Activated T-cell treated with anti-CD3 and anti-CD28 coated beads, Interleukin-2, amount 50 U/mL, for 48 hours (primary cell): Measurements from ENCODE around the gene STARD3NL.
"Not testable (repeated sequence)": the region's sequence is repeated elsewhere in the genome, so short reads cannot be mapped to it uniquely, and the experiment has no call there.

Source experiments
- DNase-seq, 2 experiments: peaks; one replicate each; pipeline ENCODE4 v3.0.0-alpha.2; 2020

Gene STARD3NL

DNA sequence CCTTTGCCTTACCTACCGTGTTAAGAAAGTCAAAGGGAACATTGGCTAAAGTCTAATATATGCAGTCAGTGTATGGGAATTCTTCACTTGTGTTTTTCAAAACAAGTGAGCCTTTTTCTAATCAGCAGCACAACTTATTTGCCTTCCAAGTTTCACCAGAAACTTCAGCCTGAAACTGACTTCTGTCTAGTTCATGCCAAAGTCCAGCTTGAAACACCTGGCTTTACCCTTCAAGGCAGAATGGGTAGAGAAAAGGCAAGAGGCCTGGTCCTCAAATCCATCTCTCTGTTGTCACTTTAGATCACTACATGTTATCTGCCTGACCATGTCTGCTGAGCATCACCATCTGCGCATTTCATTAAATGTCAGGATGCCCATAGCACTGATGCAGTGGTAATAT is 92.4 kb downstream of the STARD3NL start:
- DNase-seq, result not testable (repeated sequence)

DNA sequence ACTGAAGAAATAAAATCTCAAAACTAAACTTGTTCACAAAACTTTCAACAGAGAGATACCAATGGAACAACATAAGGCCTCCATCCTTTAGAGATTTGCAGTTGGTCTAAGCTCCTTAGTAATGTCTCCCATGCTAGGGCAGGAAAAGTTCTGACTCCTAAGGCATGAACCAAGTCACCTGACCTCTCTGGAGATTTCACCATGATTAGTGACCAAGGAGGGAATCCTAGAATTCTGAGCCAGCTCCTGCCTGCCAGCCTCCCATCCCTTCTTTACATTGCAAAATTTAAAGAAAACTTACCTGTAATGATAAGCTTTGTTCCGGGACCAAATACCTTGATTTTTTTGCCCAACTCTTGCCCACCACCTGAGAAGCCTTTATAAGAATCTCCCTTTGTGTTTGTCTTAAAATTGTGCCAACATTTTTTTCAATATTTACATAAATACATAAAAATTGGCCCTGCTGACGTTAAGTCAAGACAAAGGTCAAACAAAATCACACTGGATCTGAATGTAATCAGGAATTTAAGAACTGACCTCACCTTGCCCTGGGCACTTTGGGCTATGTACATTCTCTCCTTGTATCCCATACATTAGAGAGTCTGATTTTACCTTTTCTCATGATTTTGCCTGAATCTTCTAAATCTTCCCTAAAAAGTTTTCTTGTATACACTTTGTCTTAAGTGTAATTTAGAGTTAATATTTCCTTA is 95.4 kb downstream of the STARD3NL start, which contains the start of gene TARP:
TARP (minus strand) TSS at position 351 of the 710 bp plus-strand sequence.
- no peak for DNase-seq

- DNase-seq, result no peak
Observed at GRCh38 chr7:38274486-38274885, 96.4 kb downstream of the STARD3NL start.

GRCh38 chr7:38274927-38275620 is 97.0 kb downstream of the STARD3NL start:
- no peak for DNase-seq

GRCh38 chr7:38276096-38276877 is 98.2 kb downstream of the STARD3NL start:
- DNase-seq, result no peak

GRCh38 chr7:38280000-38280399 is 102.0 kb downstream of the STARD3NL start:
- DNase-seq, result no peak
